Fibroblast of lung (primary cell): ENCODE measurements around the gene SHISA9.

Source experiments
- CTCF ChIP-seq, 2 donors: IDR thresholded peaks in 1 of 2; conservative IDR thresholded peaks in 1 of 2; 1 replicate in 1 of 2; 2 replicates in 1 of 2; pipeline ENCODE4 v1.5.1; 2011 to 2012; ENCODE audit warnings: low read length in 2 of 2, control low read depth in 1 of 2, inconsistent platforms in 1 of 2, low read depth in 1 of 2, mild to moderate bottlenecking in 1 of 2
- EZH2 ChIP-seq: IDR thresholded peaks from 2 replicates; pipeline ENCODE4 v1.5.1; 2012; ENCODE audit warnings: low read length, control low read depth, mild to moderate bottlenecking; ENCODE audit errors: missing control alignments

GRCh38 chr16:13046061-13046821 is 144.8 kb downstream of the SHISA9 start:
- TF ChIP-seq EZH2 = no peak
- TF ChIP-seq CTCF (conservative IDR thresholded peaks at IDR 0.05 in 1 of 2, IDR thresholded peaks at IDR 0.05 in 1 of 2; ENCODE audit: low read depth in 1 of 2, low read length in 2 of 2) = no peak
